HepG2 (cell line): ENCODE results near the gene C10orf143. TPM values are rescaled to one million over a fixed set of nuclear protein-coding genes. Genes with fewer than 3 reads are reported as not detected.

Experiments used
- KAT7 ChIP-seq: IDR thresholded peaks from 2 replicates; pipeline ENCODE4 v1.6.1; 2018; ENCODE audit warnings: borderline replicate concordance, missing compliant biosample characterization
- MAFF ChIP-seq: IDR thresholded peaks from 2 replicates; pipeline ENCODE4 v1.6.1; 2011; ENCODE audit warnings: low read depth, low read length, improper control_type of control experiment
- NCOA5 ChIP-seq: sonication (generic); formaldehyde crosslinking; IDR thresholded peaks from 2 replicates; pipeline ENCODE4 v1.4.0; 2020; ENCODE audit warnings: missing genetic modification reagents
- POLR2A ChIP-seq, 2 experiments: IDR thresholded peaks; 2 replicates each; pipeline ENCODE4 v1.6.1; 2011; ENCODE audit warnings: low read depth in 2 of 2, low read length in 2 of 2, mild to moderate bottlenecking in 1 of 2, moderate library complexity in 1 of 2; ENCODE audit not compliant: insufficient read depth in 1 of 2
- RBFOX2 ChIP-seq: fragments of 200-400 bp; formaldehyde crosslinking; IDR thresholded peaks from 2 replicates; pipeline ENCODE4 v1.6.1; 2017; ENCODE audit warnings: low read depth, mild to moderate bottlenecking, low read length
- REL ChIP-seq: sonication (generic); formaldehyde crosslinking; conservative IDR thresholded peaks from 2 replicates; pipeline ENCODE4 v1.8.0; 2022; ENCODE audit warnings: mild to moderate bottlenecking, missing genetic modification reagents, moderate library complexity
- RFXANK ChIP-seq: IDR thresholded peaks from 2 replicates; pipeline ENCODE4 v1.6.1; 2016
- SAP130 ChIP-seq: IDR thresholded peaks from 2 replicates; pipeline ENCODE4 v1.6.1; 2016; ENCODE audit warnings: low read depth
- SRF ChIP-seq: IDR thresholded peaks from 2 replicates; pipeline ENCODE4 v1.6.1; 2011; ENCODE audit warnings: mild to moderate bottlenecking, low read depth, low read length, moderate library complexity
- THYN1 ChIP-seq: sonication (generic); formaldehyde crosslinking; IDR thresholded peaks from 2 replicates; pipeline ENCODE4 v1.8.1; 2023; ENCODE audit warnings: low read depth, mild to moderate bottlenecking, moderate library complexity, missing genetic modification reagents, borderline replicate concordance
- TOPORS ChIP-seq: sonication (generic); formaldehyde crosslinking; IDR thresholded peaks from 2 replicates; pipeline ENCODE4 v1.8.0; 2023; ENCODE audit warnings: mild to moderate bottlenecking, missing genetic modification reagents
- ZIK1 ChIP-seq: sonication (generic); formaldehyde crosslinking; IDR thresholded peaks from 2 replicates; pipeline ENCODE4 v1.5.0; 2020; ENCODE audit warnings: mild to moderate bottlenecking, low read depth, missing genetic modification reagents, borderline replicate concordance
- ZMYM2 ChIP-seq: sonication (generic); formaldehyde crosslinking; IDR thresholded peaks from 2 replicates; pipeline ENCODE4 v1.8.0; 2022; ENCODE audit warnings: mild to moderate bottlenecking, missing genetic modification reagents
- ZNF292 ChIP-seq: sonication (generic); formaldehyde crosslinking; IDR thresholded peaks from 2 replicates; pipeline ENCODE4 v1.8.1; 2022; ENCODE audit warnings: mild to moderate bottlenecking, low read depth, missing genetic modification reagents, borderline replicate concordance
- ZNF343 ChIP-seq: sonication (generic); formaldehyde crosslinking; IDR thresholded peaks from 2 replicates; pipeline ENCODE4 v1.4.0; 2020; ENCODE audit warnings: mild to moderate bottlenecking, missing genetic modification reagents
- ZNF589 ChIP-seq: sonication (generic); formaldehyde crosslinking; conservative IDR thresholded peaks from 2 replicates; pipeline ENCODE4 v1.8.0; 2022; ENCODE audit warnings: mild to moderate bottlenecking, moderate library complexity, missing genetic modification reagents
- ZNF672 ChIP-seq: sonication (generic); formaldehyde crosslinking; IDR thresholded peaks from 2 replicates; pipeline ENCODE4 v1.8.1; 2022; ENCODE audit warnings: missing genetic modification reagents
- ZNF678 ChIP-seq: sonication (generic); formaldehyde crosslinking; IDR thresholded peaks from 2 replicates; pipeline ENCODE4 v1.4.0; 2020; ENCODE audit warnings: mild to moderate bottlenecking, missing genetic modification reagents
- polyA plus RNA-seq, 8 experiments: library from polyadenylated mRNA; depleted of rRNA in 3 of 8; stranded (reverse) in 7 of 8; unstranded in 1 of 8; fragments of >200 nt; fragmentation: Illumina TruSeq in 4 of 8; extraction: Trizol in 4 of 8; gene quantifications; 2 replicates each; pipeline versions ENCODE4 v1.2.1 to v1.2.3, GENCODE V29; 2011 to 2016; ENCODE audit warnings: low read depth in 4 of 8, missing spikeins in 1 of 8, mixed read lengths in 1 of 8; ENCODE audit not compliant: insufficient read depth in 1 of 8
- total RNA-seq, 5 experiments: library from RNA; depleted of rRNA; stranded (reverse); fragments of >200 nt; fragmentation: Illumina TruSeq; extraction: Trizol; gene quantifications; 2 replicates each; pipeline ENCODE4 v1.2.3, GENCODE V29; 2016; ENCODE audit warnings: low read depth in 1 of 5
- TF ChIP-seq, protein P1 (sequence below): IDR thresholded peaks from 2 replicates; pipeline ENCODE4 v1.6.1; 2016; ENCODE audit warnings: mild to moderate bottlenecking
- TF ChIP-seq, protein P2 (sequence below): sonication (generic); formaldehyde crosslinking; IDR thresholded peaks from 2 replicates; pipeline ENCODE4 v1.4.0; 2020; ENCODE audit warnings: missing genetic modification reagents
- TF ChIP-seq, protein P3 (sequence below): sonication (generic); formaldehyde crosslinking; IDR thresholded peaks from 2 replicates; pipeline ENCODE4 v1.4.0; 2020; ENCODE audit warnings: missing genetic modification reagents, borderline replicate concordance
- TF ChIP-seq, protein P4 (sequence below): IDR thresholded peaks from 2 replicates; pipeline ENCODE4 v1.6.1; 2012; ENCODE audit warnings: inconsistent platforms
- TF ChIP-seq, protein P5 (sequence below): sonication (generic); formaldehyde crosslinking; IDR thresholded peaks from 2 replicates; pipeline ENCODE4 v1.9.0; 2022; ENCODE audit warnings: low read depth, missing genetic modification reagents

C10orf143 gene
- total and polyA plus RNA-seq, 2 of the 13 experiments (the other 11 are each of a cell fraction or from before 2014, with no cell fraction given) = 0.21 to 0.91 TPM

DNA sequence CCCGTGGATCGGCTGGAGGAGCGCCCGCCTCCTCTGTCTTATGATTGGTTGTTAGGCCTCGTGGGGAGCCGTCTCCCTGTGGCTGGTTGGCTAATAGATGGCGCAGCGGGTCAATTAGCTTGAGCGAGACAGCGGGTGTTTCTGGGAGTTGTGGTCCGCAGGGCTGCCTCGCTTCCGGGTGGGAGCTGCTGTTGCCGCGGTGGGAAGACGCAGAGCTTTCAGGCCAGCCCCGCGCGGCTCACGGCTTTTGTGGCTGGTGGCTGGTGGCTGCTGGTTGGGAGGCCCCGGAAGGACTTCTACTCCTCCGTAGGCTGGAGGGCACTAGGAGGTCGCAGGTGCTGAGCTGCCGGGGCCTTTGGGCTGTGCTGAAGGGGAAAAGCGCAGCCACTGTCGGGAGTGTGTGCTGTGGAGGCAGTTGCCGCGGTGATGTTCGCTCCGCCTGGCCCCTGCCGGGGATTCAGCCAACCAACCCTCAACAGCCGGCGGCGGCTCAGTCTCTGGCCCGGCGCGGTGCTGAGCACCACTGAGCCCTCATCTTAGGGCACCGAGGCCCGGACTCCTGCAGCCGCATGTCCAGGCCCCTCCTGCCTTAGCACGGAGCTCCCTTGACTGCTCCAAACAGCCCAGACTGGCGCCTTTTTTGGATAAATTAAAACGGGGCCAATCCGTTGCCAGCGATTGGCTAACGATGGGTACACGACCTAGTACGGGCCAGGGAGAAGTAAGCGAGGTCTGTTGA lies 652 bp upstream of the C10orf143 start (continued):
- TF ChIP-seq ZNF678 (no peak), RFXANK (CRISPR knock-in tag) (no peak), MAFF (no peak), ZMYM2 (CRISPR knock-in tag) (no peak), SRF (no peak), ZNF672 (CRISPR knock-in tag) (no peak), REL (no peak), ZNF343 (no peak; the same call in 1 of the 2 replicates), ZNF292 (peak; percentile 68; the same call in 1 of the 2 replicates), KAT7 (CRISPR knock-in tag) (no peak), ZIK1 (CRISPR knock-in tag) (no peak), SAP130 (no peak; the same call in 1 of the 2 replicates), NCOA5 (CRISPR knock-in tag) (no peak), TOPORS (CRISPR knock-in tag) (no peak), RBFOX2 (0 out of 2 replicates have a peak, but pooled peaks have one; percentile 5), THYN1 (CRISPR knock-in tag) (no peak), ZNF589 (CRISPR knock-in tag) (no peak), POLR2A (IDR thresholded peaks at IDR 0.05; ENCODE audit: insufficient read depth in 1 of 2, low read depth in 2 of 2, low read length in 2 of 2) (peak; percentile 68 to 72)
- TF ChIP-seq, protein P1, sequence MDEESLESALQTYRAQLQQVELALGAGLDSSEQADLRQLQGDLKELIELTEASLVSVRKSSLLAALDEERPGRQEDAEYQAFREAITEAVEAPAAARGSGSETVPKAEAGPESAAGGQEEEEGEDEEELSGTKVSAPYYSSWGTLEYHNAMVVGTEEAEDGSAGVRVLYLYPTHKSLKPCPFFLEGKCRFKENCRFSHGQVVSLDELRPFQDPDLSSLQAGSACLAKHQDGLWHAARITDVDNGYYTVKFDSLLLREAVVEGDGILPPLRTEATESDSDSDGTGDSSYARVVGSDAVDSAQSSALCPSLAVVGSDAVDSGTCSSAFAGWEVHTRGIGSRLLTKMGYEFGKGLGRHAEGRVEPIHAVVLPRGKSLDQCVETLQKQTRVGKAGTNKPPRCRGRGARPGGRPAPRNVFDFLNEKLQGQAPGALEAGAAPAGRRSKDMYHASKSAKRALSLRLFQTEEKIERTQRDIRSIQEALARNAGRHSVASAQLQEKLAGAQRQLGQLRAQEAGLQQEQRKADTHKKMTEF = no peak; the same call in 1 of the 2 replicates
- TF ChIP-seq, protein P2, sequence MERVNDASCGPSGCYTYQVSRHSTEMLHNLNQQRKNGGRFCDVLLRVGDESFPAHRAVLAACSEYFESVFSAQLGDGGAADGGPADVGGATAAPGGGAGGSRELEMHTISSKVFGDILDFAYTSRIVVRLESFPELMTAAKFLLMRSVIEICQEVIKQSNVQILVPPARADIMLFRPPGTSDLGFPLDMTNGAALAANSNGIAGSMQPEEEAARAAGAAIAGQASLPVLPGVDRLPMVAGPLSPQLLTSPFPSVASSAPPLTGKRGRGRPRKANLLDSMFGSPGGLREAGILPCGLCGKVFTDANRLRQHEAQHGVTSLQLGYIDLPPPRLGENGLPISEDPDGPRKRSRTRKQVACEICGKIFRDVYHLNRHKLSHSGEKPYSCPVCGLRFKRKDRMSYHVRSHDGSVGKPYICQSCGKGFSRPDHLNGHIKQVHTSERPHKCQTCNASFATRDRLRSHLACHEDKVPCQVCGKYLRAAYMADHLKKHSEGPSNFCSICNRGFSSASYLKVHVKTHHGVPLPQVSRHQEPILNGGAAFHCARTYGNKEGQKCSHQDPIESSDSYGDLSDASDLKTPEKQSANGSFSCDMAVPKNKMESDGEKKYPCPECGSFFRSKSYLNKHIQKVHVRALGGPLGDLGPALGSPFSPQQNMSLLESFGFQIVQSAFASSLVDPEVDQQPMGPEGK (CRISPR knock-in tag) = no peak
- TF ChIP-seq, protein P3, sequence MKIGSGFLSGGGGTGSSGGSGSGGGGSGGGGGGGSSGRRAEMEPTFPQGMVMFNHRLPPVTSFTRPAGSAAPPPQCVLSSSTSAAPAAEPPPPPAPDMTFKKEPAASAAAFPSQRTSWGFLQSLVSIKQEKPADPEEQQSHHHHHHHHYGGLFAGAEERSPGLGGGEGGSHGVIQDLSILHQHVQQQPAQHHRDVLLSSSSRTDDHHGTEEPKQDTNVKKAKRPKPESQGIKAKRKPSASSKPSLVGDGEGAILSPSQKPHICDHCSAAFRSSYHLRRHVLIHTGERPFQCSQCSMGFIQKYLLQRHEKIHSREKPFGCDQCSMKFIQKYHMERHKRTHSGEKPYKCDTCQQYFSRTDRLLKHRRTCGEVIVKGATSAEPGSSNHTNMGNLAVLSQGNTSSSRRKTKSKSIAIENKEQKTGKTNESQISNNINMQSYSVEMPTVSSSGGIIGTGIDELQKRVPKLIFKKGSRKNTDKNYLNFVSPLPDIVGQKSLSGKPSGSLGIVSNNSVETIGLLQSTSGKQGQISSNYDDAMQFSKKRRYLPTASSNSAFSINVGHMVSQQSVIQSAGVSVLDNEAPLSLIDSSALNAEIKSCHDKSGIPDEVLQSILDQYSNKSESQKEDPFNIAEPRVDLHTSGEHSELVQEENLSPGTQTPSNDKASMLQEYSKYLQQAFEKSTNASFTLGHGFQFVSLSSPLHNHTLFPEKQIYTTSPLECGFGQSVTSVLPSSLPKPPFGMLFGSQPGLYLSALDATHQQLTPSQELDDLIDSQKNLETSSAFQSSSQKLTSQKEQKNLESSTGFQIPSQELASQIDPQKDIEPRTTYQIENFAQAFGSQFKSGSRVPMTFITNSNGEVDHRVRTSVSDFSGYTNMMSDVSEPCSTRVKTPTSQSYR (CRISPR knock-in tag) = no peak
- TF ChIP-seq, protein P4, sequence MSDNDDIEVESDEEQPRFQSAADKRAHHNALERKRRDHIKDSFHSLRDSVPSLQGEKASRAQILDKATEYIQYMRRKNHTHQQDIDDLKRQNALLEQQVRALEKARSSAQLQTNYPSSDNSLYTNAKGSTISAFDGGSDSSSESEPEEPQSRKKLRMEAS = no peak
- TF ChIP-seq, protein P5, sequence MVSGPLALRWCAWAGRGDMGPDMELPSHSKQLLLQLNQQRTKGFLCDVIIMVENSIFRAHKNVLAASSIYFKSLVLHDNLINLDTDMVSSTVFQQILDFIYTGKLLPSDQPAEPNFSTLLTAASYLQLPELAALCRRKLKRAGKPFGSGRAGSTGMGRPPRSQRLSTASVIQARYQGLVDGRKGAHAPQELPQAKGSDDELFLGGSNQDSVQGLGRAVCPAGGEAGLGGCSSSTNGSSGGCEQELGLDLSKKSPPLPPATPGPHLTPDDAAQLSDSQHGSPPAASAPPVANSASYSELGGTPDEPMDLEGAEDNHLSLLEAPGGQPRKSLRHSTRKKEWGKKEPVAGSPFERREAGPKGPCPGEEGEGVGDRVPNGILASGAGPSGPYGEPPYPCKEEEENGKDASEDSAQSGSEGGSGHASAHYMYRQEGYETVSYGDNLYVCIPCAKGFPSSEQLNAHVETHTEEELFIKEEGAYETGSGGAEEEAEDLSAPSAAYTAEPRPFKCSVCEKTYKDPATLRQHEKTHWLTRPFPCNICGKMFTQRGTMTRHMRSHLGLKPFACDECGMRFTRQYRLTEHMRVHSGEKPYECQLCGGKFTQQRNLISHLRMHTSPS (CRISPR knock-in tag) = no peak
